ENCODE results near the gene GRK2.

- TF ChIP-seq ELF4 (IDR thresholded peaks at IDR 0.05) (no peak), ARNT (IDR thresholded peaks at IDR 0.05) (no peak), SUZ12 (IDR thresholded peaks at IDR 0.05) (no peak), BHLHE40 (IDR thresholded peaks at IDR 0.05; ENCODE audit: borderline replicate concordance) (no peak), FOXA1 (IDR thresholded peaks at IDR 0.05) (no peak), TARDBP (IDR thresholded peaks at IDR 0.05) (no peak), SP1 (IDR thresholded peaks at IDR 0.05) (no peak), FOXK2 (IDR thresholded peaks at IDR 0.05) (no peak), L3MBTL2 (conservative IDR thresholded peaks at IDR 0.05) (no peak), LEF1 (IDR thresholded peaks at IDR 0.05; ENCODE audit: borderline replicate concordance) (no peak), PKNOX1 (IDR thresholded peaks at IDR 0.05) (no peak), HDGF (IDR thresholded peaks at IDR 0.05; ENCODE audit: borderline replicate concordance) (no peak), FOXM1 (IDR thresholded peaks at IDR 0.05; ENCODE audit: borderline replicate concordance) (no peak), NFRKB (IDR thresholded peaks at IDR 0.05) (no peak)
Measured at GRCh38 chr11:67243051-67243450, 23.2 kb upstream of the GRK2 start.

Measured in HEK293T (cell line).